ENCODE measurements around the gene UTP25. TPM values are rescaled to one million over a fixed set of nuclear protein-coding genes. Genes with fewer than 3 reads are reported as not detected.

The UTP25 gene
- total and polyA plus RNA-seq, 2 donors (not counting 3 experiments of a cell fraction or from before 2014, with no cell fraction given): 6.6 to 11.7 TPM

DNA sequence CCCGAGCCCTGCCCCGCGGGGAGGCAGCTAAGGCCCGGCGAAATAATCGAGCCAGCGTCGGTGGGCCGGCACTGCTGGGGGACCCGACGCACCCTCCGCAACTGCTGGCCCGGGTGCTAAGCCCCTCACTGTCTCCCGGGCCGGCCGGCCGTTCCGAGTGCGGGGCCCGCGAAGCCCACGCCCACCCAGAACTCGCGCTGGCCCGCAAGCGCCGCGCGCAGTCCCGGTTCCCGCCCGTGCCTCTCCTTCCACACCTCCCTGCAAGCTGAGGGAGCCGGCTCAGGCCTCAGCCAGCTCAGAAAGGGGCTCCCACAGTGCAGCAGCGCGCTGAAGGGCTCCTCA is 61.3 kb downstream of the UTP25 start:
- no peaks in the 10 kb centered on the region for H4K20me1 ChIP-seq (replicated peaks; ENCODE audit: control insufficient read depth, extremely low read depth, insufficient read depth, low read length)
- dilution Hi-C loops (cut with MboI; ENCODE audit: extremely low pct_ligation_motif_present, low sequenced_read_pairs) (no loop called here), intact Hi-C loops (cut with micrococcal nuclease) (no loop called here)
- H3K27me3 ChIP-seq (ENCODE audit: control insufficient read depth in 2 of 2, insufficient read depth in 2 of 2, low read length in 2 of 2): peaks cover 0 to 1% of the 10 kb centered on the region in 2 experiments
- no peak overlapping the region for H3K4me2 ChIP-seq (ENCODE audit: insufficient read depth, low read length)
- CTCF ChIA-PET: no interaction called here
- H3K9me1 ChIP-seq (replicated peaks; ENCODE audit: control insufficient read depth, extremely low read depth, insufficient read depth, low read length): no peaks in the 10 kb centered on the region
- no peaks in the 10 kb centered on the region for H3K36me3 ChIP-seq (ENCODE audit: control insufficient read depth in 2 of 2, extremely low read depth in 1 of 2, insufficient read depth in 2 of 2, low read length in 2 of 2)
- no peak for TF ChIP-seq POLR2A (IDR thresholded peaks at IDR 0.05; ENCODE audit: low read depth, low read length)
- H3K9ac ChIP-seq (replicated peaks; ENCODE audit: extremely low read depth, insufficient read depth, low read length): no peak overlapping the region
- no peak overlapping the region for H2AFZ ChIP-seq (ENCODE audit: low read depth, low read length)
- no peaks in the 10 kb centered on the region for H3K9me3 ChIP-seq (replicated peaks; ENCODE audit: control insufficient read depth, insufficient read depth, low read length)
- peak; percentile 0 for DNase-seq (ENCODE audit: low read depth, low spot score)
- POLR2A ChIA-PET: no interaction called here
- no peak overlapping the region for H3K4me3 ChIP-seq (replicated peaks in 1 of 3; ENCODE audit: insufficient read depth in 1 of 3, low read depth in 1 of 3, low read length in 3 of 3)
- no peak for FAIRE-seq
- BruUV-seq (replicated peaks): no TSS peak
- peaks cover 15% of the 10 kb centered on the region for H3K4me1 ChIP-seq (ENCODE audit: control insufficient read depth, extremely low read depth, insufficient read depth, low read length)
- H3K79me2 ChIP-seq (ENCODE audit: control insufficient read depth, insufficient read depth, low read length): no peaks in the 10 kb centered on the region
- no peak overlapping the region for H3K27ac ChIP-seq (ENCODE audit: insufficient read depth, low read depth, low read length)

DNA sequence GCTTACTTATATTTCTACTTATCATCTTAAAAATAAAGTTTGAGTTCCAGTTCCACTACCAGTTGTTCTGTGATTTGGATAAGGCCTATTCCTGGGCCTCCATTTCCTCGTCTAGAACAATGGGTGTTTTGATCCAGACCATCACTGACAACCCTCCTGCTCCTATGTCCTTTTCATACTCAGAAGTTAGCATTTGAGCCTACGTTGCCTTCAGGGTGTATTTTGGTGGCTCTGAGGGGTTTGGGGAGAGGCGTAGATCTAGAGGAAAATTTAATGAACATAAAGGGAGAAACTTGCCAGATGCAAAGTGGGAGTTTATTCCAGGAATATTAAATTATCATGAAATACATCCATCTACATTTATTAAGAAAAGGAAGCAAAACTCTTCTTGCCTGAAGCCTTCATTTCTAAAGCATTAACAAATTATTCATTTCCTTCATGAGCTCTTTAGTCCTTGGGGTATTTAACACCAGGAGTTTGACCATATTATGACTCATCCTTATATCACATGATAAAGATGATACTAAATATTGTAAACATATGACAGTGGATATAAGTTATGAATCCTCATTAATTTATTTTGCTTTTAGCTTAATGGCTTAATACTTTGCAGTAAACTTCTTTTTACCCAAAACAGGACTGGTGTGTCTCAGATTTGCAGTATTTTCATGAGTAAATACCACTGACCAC is 63.0 kb downstream of the UTP25 start:
- Histone ChIP-seq H2AFZ (ENCODE audit: low read depth, low read length) (no peak overlapping the region), H3K4me3 (replicated peaks in 1 of 3; ENCODE audit: insufficient read depth in 1 of 3, low read depth in 1 of 3, low read length in 3 of 3) (no peak overlapping the region), H3K9ac (replicated peaks; ENCODE audit: extremely low read depth, insufficient read depth, low read length) (no peak overlapping the region), H3K79me2 (ENCODE audit: control insufficient read depth, insufficient read depth, low read length) (no peaks in the 10 kb centered on the region), H4K20me1 (replicated peaks; ENCODE audit: control insufficient read depth, extremely low read depth, insufficient read depth, low read length) (no peaks in the 10 kb centered on the region), H3K27me3 (ENCODE audit: control insufficient read depth in 2 of 2, insufficient read depth in 2 of 2, low read length in 2 of 2) (peaks cover 0 to 1% of the 10 kb centered on the region in 2 experiments), H3K4me2 (ENCODE audit: insufficient read depth, low read length) (no peak overlapping the region), H3K27ac (ENCODE audit: insufficient read depth, low read depth, low read length) (no peak overlapping the region), H3K4me1 (ENCODE audit: control insufficient read depth, extremely low read depth, insufficient read depth, low read length) (peaks cover 14% of the 10 kb centered on the region), H3K9me3 (replicated peaks; ENCODE audit: control insufficient read depth, insufficient read depth, low read length) (no peaks in the 10 kb centered on the region), H3K36me3 (ENCODE audit: control insufficient read depth in 2 of 2, extremely low read depth in 1 of 2, insufficient read depth in 2 of 2, low read length in 2 of 2) (no peaks in the 10 kb centered on the region), H3K9me1 (replicated peaks; ENCODE audit: control insufficient read depth, extremely low read depth, insufficient read depth, low read length) (no peaks in the 10 kb centered on the region)
- no peak for FAIRE-seq
- CTCF ChIA-PET: interaction anchor here (0.9 to 2.3 kb wide), 5 partner anchors 9 to 68 kb away, joined by 3 to 9 read pairs (median 5); no protein-coding TSS in a partner anchor
- intact Hi-C loops (cut with micrococcal nuclease): no loop called here
- dilution Hi-C loops (cut with MboI; ENCODE audit: extremely low pct_ligation_motif_present, low sequenced_read_pairs): no loop called here
- no peak for TF ChIP-seq EZH2 (IDR thresholded peaks at IDR 0.05; ENCODE audit: borderline replicate concordance, low read depth, low read length, severe bottlenecking)
- TF ChIP-seq FOS (IDR thresholded peaks at IDR 0.05; ENCODE audit: borderline replicate concordance, insufficient read depth, low read length): peak; percentile 72
- peak; percentile 39 for TF ChIP-seq JUN (IDR thresholded peaks at IDR 0.05; ENCODE audit: borderline replicate concordance, insufficient read depth, insufficient read length, low read depth)
- TF ChIP-seq MYC (IDR thresholded peaks at IDR 0.05; ENCODE audit: low read depth, low read length): no peak
- no TSS peak for BruUV-seq (replicated peaks)
- POLR2A ChIA-PET: no interaction called here
- DNase-seq (ENCODE audit: low read depth, low spot score): peak; percentile 30

Measured in endothelial cell of umbilical vein (primary cell).